ENCODE results near the gene ATP8A2. TPM values are rescaled to one million over a fixed set of nuclear protein-coding genes. Genes with fewer than 3 reads are reported as not detected.
"Not testable (repeated sequence)": the region's sequence is repeated elsewhere in the genome, so short reads cannot be mapped to it uniquely, and the experiment has no call there.

Gene ATP8A2
- total RNA-seq, 2 experiments from 2014 or later, result 0.28 to 0.32 TPM

DNA sequence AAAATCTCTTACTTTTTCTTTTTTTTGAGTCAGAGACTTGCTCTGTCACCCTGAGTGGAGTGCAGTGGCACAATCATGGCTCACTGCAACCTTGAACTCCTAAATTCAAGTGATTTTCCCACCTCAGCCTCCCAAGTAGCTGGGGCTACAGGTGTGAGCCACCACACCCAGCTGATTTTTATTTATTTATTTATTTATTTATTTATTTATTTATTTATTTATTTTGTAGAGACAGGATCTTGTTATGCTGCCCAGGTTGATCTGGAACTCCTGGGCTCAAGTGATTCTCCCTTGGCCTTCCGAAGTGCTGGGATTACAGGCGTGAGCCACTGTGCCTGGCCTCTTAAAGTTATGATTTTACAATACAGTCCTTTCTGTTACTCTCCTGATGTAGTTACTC is 696.6 kb downstream of the ATP8A2 start:
- CTCF ChIA-PET, result interaction anchor here (0.7 to 2.9 kb wide), 2 partner anchors 239 to 494 kb away, joined by 3 to 7 read pairs; no protein-coding TSS in a partner anchor
- not testable (repeated sequence) for H3K27ac Mint-ChIP-seq; H3K4me1 Mint-ChIP-seq; H3K4me3 Mint-ChIP-seq; H3K36me3 Mint-ChIP-seq; DNase-seq; ATAC-seq; H3K9me3 Mint-ChIP-seq (ENCODE audit: low read depth)
- H3K27me3 Mint-ChIP-seq, result peaks cover 15% of the 10 kb centered on the region

- ATAC-seq; H3K9me3 Mint-ChIP-seq (ENCODE audit: low read depth); H3K4me3 Mint-ChIP-seq; CTCF ChIA-PET; H3K36me3 Mint-ChIP-seq; H3K27ac Mint-ChIP-seq; H3K4me1 Mint-ChIP-seq; DNase-seq: not testable (repeated sequence)
- H3K27me3 Mint-ChIP-seq, result peaks cover 20% of the 10 kb centered on the region
Observed at GRCh38 chr13:26069642-26070041, 697.9 kb downstream of the ATP8A2 start.

DNA sequence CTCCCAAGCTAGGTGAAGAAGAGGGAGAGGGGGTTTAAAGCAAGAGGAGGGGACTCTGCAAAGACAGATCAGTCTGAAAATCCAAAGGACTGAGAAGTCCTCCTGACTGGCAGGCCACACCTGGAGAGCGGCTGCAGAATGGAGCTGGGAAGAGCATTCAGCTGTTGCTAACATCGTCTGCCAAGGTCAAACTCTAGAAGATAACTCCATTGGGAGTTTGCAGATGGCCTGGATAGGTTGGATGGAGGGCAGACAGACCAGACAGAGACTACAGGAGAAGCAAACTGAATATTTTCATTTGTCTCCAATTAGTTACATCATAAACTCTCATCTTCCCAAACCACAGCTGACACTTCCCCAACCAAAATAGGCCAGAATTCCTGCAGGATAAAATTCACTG is 699.9 kb downstream of the ATP8A2 start:
- DNase-seq (no peak), ATAC-seq (no peak)
- no peaks in the 10 kb centered on the region for H3K9me3 Mint-ChIP-seq (ENCODE audit: low read depth)
- no peak overlapping the region for H3K4me3 Mint-ChIP-seq
- H3K4me1 Mint-ChIP-seq, result no peaks in the 10 kb centered on the region
- no peaks in the 10 kb centered on the region for H3K36me3 Mint-ChIP-seq
- no peak overlapping the region for H3K27ac Mint-ChIP-seq
- peaks cover 28% of the 10 kb centered on the region for H3K27me3 Mint-ChIP-seq
- CTCF ChIA-PET, result interaction anchor here (0.8 to 2.0 kb wide), 2 partner anchors 10 to 497 kb away, joined by 3 to 7 read pairs; no protein-coding TSS in a partner anchor

GRCh38 chr13:26072335-26072734 is 700.6 kb downstream of the ATP8A2 start:
- not testable (repeated sequence) for H3K4me3 Mint-ChIP-seq; DNase-seq; H3K36me3 Mint-ChIP-seq; H3K27ac Mint-ChIP-seq; H3K4me1 Mint-ChIP-seq; H3K9me3 Mint-ChIP-seq (ENCODE audit: low read depth)
- peaks cover 28% of the 10 kb centered on the region for H3K27me3 Mint-ChIP-seq
- CTCF ChIA-PET, result interaction anchor here (2.0 kb wide), 1 partner anchor 498 kb away, joined by 7 read pairs; no protein-coding TSS in a partner anchor
- ATAC-seq, result peak; percentile 57

DNA sequence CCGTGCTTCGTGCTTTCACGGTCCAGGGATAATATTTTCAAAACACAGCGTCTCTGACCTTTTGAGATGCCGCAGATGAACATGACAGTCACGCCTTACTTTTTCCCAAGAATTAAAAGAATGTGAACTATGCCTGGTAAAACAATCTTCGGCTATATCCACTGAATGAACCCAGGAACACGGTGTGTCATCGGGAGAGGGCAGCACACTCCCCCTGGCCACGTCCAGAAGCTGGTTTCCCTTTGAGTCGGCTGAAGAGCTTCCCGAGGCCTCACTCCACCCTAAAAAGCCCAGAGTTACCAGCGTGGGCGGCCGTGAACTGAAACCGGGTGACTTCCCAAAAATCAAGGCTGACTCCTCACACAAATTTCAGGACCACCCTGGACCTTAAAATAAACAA is 702.9 kb downstream of the ATP8A2 start:
- CTCF ChIA-PET, result no interaction called here
- Mint-ChIP-seq H3K27ac (no peak overlapping the region), H3K27me3 (peaks cover 24% of the 10 kb centered on the region), H3K36me3 (no peaks in the 10 kb centered on the region), H3K9me3 (ENCODE audit: low read depth) (no peaks in the 10 kb centered on the region), H3K4me1 (no peaks in the 10 kb centered on the region), H3K4me3 (no peak overlapping the region)
- DNase-seq, result no peak
- ATAC-seq, result no peak

Other genes with a start within 250 kb of the ATP8A2 start
- gene AMER2, start 199.7 kb upstream of the ATP8A2 start, total RNA-seq, result not detected
- 10 to 100 TPM; 17.2 to 21.7 TPM for gene MTMR6, start 84.5 kb upstream of the ATP8A2 start, total RNA-seq
- 10 to 100 TPM; 82.4 to 94.3 TPM for gene NUP58, start 70.3 kb upstream of the ATP8A2 start, total RNA-seq